Head of caudate nucleus (tissue), 42 donors: ENCODE measurements around the gene PACS2.
A peak's percentile ranks its signal among the peaks of the same experiment; 100 is the strongest.

ENCODE experiments used
- DNase-seq, 42 donors: peaks; one replicate each; pipeline versions ENCODE4 v3.0.0 to v3.0.0-alpha.2; 2020 to 2021; ENCODE audit warnings: mixed read lengths in 7 of 42
- intact Hi-C: fragments of 100-400 bp; cut with DNase I; formaldehyde crosslinking; loops from one replicate; pipeline ENCODE4 v1.15.0; 2022

The PACS2 gene

DNA sequence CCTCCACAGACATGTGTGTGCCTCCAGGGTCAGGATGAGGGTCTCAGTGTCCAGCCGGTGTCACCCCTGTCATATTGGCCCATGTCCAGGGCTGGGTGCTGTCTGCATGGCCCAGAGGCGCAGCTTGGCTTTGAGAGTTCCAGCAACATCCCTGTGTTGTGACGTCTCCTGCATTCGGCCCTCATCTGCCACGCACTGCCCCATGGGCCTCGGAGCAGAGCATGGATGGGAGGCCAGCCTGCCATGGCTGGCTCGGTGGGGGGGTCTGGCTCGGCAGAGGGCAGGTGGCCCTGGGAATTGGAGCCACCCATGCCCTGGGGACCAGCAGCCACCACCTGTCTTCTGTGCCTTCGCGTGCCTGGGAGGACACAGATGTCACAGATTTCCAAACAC is 73.0 kb downstream of the PACS2 start:
- intact Hi-C loops, result no loop called here
- DNase-seq, result no peak

- peak in 4 of 42 donors; percentile 11 to 49 (median 31) for DNase-seq
- intact Hi-C loops, result no loop called here
These were observed 73.8 kb downstream of the PACS2 start for GRCh38 chr14:105388110-105388951.

- no peak for DNase-seq
- intact Hi-C loops, result no loop called here
These were observed 74.4 kb downstream of the PACS2 start for GRCh38 chr14:105388976-105389375.

- intact Hi-C loops, result no loop called here
- DNase-seq, result peak in 15 of 42 donors; percentile 31 to 75 (median 47)
These were observed 75.0 kb downstream of the PACS2 start for GRCh38 chr14:105389534-105389933.

- intact Hi-C loops, result no loop called here
These were observed 75.7 kb downstream of the PACS2 start for GRCh38 chr14:105389976-105390848.

DNA sequence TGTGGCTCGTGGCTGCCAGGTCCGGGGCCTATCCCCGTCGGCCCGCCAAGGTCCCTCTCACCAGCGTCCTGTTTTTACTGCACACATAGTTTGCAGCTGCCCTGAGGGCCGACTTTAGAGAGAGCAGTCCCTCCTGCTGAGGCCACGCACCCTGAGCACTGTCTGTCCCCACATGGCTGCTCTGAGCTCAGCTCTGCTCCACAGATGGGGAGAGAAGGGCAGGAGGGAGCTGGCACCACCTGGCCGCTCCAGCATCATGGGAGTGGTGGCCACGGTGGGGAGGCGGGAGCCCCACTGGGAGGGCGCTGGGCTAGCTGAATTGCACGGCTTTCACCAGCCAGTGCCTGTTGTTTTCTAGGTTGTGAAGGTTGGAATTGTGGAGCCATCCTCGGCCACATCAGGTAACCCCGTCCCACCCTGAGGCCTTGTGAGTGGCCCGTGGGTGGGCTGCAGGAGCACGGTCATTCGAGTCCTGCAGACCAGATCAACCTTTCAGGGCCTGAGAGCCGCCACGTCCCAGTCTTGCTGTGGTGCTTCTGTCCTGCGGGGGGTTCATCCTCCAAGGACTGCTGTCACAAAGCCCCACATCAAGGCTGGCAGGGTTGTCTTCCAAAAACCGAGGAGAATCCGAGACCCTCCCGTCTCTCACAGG is 76.4 kb downstream of the PACS2 start:
- DNase-seq, result no peak
- intact Hi-C loops, result no loop called here

More at GRCh38 chr14:105389976-105390848, 75.7 kb downstream of the PACS2 start:
- DNase-seq, result peak in 9 of 42 donors; percentile 15 to 51 (median 38)

DNA sequence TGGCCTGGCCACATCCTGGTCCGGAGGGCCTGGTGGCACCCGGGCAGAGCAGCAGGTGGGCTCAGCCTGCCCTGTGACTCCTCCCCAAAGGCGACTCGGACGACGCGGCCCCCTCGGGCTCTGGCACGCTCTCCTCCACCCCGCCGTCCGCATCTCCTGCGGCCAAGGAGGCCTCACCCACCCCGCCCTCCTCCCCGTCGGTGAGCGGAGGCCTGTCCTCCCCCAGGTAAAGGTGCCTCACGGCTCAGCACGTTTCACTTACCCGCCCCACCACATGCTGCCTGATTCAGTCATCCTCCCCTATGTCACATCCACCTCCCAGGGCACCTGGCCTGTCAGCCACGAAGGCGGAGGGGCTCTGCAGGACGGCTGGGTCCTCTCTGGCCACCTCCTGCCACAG is 77.0 kb downstream of the PACS2 start:
- DNase-seq, result no peak
- intact Hi-C loops, result no loop called here

DNA sequence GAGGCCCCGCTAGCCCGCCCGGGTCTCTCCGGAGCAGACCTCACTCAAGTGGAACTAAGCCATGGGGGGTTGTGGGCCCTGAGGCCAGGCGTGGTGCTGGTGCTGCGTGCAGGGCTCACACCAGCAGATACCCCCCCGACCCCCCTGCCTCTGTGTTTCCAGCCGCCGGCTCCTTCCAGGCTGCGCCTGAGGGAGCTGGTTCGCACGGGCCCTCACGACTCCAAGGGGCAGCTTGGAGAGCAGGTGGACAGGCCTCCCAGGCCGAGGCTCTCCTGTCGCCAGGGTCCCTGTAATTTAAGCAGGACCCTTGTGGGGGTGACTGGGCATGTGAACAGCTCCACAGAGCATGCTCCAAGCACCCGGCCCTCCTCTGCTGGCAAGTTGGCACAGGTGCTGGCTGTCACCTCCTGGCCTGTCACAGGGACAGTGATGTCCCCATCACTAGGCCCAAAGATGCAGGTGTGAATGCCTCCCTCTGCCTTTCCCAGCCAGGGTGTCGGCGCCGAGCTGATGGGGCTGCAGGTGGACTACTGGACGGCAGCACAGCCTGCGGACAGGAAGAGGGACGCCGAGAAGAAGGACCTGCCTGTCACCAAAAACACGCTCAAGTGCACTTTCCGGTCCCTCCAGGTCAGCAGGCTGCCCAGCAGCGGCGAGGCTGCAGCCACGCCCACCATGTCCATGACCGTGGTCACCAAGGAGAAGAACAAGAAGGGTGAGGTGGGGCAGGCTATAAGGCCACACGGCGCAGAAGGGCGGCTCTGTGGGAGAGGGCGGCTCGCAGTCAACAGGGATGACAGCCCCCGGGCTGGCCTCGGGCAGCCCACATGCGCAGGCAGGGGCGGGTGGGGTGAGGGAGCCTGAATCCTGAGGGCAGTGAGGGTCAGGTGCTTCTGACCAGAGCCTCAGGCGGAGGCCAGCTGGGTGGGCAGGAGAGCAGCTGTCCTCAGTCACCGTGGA is 77.9 kb downstream of the PACS2 start:
- intact Hi-C loops, result no loop called here
- no peak for DNase-seq

- no peak for DNase-seq
- intact Hi-C loops, result no loop called here
These were observed 78.6 kb downstream of the PACS2 start for GRCh38 chr14:105393151-105393550.

DNA sequence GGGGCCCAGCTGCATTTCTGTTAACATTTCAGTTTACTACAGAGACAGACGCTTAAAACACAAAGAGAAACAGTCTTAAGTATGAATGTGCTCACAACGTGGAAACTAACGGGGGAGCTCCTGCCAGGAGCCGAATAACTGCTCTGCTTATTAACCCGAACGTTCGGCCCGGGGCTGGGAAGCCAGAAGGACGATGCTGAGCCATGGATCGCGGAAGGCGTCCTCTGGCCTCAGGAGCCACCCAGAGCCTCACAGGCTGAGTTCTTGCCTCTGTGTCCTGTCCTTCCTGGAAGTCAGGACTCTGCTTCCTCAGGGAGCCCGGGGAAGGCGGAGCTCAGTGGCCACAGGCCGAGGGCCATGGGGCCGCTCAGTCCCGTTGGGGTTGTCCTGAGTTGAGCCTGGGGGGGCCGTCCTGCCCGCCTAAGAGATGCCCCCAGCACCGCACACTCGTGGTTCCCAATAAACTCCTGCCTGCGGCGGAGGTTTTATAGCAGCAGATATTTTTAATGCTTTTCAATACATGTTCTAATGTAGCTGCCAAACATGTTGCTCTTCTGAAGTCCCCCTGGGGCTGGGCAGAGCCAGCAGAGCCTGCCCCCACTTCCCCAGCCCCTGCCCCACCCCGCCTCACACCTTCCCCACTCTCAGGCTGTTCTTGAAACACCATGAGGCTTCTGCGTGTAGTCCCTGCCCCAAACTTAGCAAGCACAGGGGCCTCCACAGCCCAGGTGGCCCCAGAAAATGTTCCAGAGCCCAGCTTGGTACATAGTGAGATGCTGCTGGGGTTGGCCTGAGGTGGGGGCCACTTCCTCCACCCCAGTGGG is 80.4 kb downstream of the PACS2 start:
- intact Hi-C loops, result no loop called here

GRCh38 chr14:105395538-105395854 is 80.9 kb downstream of the PACS2 start:
- intact Hi-C loops, result no loop called here

More for the DNA sequence above, 80.4 kb downstream of the PACS2 start:
- DNase-seq, result peak in 2 of 42 donors; percentile 26 to 54

DNA sequence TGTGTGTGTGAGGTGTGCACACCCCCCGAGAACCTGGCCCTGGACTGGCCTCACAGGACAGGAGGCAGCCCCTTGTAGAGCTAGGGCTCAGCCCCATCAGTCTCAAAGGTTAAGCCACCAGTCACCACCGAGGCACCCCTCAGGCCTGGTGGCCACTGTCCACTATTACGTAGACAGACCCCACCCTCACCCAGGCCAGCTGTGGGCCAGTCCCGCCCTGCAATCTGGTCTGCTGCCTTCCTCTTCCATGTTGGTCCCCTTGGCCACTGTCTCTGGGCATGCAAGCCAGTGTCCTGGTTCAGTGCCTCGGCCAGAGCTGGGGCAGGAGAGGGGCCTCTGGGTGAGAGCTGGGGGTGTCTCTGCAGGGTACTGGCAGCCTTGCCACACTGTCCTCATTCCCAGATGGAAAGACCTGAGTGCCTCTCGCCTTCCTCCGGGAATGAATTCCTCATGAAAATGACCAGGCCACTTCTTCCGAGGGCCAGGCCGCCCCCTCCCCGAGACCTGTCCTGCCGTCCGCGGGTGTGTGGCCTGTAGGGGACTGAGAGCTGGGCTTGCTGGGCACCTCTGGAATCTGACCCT is 82.9 kb downstream of the PACS2 start:
- no peak for DNase-seq
- intact Hi-C loops, result no loop called here

More at GRCh38 chr14:105395538-105395854, 80.9 kb downstream of the PACS2 start:
- no peak for DNase-seq

DNA sequence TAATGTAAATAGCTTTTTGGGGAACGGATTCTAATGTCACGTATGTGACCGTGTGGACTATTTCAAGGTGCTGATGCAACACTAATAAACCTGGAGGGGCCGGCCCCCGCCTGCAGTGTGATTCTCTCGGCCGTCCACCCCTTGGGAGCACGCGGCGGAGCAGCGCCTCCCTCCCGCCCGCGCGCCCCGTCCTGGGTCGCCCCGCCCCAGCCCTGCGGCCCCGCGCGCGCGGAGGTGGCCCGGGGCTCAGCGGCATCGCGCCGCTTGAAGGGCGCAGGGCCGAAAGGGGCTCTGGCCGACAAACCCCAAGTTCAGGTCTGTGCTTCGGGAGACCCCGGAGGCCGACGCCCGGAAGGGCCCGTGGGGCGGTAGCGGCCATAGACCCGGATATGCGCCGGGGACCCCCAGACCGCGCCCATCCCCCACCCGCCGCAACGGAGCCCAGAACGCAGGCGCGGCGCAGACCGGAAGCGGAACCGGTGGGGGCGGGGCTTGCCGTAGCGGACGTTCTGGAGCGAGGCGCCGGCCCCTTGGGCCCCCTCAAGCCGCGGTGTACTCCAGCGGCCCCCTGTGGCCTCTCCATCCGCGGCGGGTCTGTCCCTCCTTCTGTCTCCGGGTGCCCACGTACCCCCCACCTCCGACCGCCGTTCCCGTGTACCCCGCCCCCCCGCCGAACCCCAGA is 83.6 kb downstream of the PACS2 start, which contains the start of gene TEX22:
TSS of gene TEX22 (plus strand) at position 495 of the 682 bp plus-strand sequence. CDS start 803 bp downstream, outside the sequence.
- peak; percentile 56 to 95 (median 88) for DNase-seq
- intact Hi-C loops, result no loop called here

DNA sequence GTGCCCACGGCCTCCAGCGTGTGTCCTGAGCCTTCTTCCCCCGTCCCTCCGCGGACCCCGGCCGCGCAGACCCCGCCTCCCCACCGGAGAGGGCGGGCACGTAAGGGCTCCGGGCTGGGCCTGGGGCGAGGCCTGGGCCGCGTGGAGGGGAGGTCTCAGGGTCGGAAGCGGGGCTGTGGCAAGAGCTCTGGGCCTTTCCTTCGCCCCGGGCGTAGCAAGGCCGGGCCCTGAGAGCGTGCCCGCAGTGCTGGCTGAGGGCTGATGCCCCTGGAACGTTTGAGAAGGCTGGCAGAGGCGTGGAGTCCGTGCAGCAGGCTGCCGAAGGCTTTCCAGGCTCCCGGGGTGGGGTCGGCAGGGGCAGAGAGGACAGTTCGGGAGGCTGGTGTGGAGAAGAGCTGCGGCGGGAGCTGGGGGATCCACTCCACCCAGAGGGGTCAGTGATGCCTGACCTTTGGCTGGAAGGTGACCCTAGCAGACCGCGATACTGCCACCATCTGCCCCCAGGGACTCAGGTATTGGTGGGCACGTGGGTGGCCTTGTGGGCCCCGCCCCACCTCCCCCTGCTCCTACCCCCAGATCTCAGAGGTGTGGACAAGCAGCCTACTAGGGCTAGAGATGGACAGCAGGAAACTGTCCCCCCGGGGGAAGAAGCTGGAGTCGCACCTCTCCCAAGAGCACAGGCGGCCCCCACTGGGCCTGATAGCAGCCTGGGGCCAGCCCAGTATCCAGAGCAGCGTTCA is 84.3 kb downstream of the PACS2 start:
- no peak for DNase-seq
- intact Hi-C loops, result no loop called here

DNA sequence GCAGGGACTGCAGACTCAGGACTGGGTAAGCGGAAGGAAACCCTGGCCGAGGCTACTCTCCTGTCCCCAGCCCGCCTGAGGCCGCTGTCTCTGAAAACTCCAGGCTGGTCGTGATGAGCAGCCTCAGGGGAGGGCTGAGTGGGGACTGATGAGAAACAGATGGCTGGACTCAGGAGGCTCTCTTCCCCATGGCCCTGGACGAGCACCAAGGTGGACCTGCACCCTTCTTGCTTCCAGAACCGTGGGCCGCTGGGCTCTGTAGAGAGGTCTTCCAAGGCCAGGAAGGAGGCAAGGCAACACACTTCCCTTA is 84.9 kb downstream of the PACS2 start:
- no peak for DNase-seq
- intact Hi-C loops, result no loop called here

DNA sequence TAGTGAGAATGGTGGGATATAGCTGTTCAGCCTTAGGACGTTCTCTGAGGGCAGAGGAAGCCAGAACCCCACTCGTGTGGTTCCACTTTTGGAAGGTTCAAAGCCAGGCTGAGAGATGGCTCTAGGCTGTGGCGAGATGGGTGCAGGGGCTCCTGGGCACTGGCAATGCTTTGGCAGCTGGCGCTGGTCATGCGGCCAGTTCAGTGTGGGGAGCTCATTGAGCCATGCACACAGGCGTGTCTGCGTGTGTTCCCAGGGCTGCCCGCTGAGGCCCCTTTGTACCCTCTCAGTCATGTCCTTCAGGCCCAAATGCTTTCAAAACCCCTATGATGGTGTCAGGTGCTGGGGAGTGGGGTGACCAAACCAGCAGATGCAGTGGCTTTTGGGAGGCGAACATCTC is 85.5 kb downstream of the PACS2 start:
- intact Hi-C loops, result no loop called here
- no peak for DNase-seq
